Tibial artery (tissue), 4 donors: ENCODE measurements around the gene EPX.
"Not testable (repeated sequence)": the region's sequence is repeated elsewhere in the genome, so short reads cannot be mapped to it uniquely, and the experiment has no call there.

Experiments
- DNase-seq, 2 donors: peaks; one replicate each; pipeline ENCODE4 v3.0.0-alpha.2; 2019
- H3K27ac ChIP-seq, 2 donors: fragments of 200-600 bp; sonication (generic) in 1 of 2; 1 replicate in 1 of 2; 2 replicates in 1 of 2; pipeline ENCODE4 v1.5.1; 2018 to 2019; ENCODE audit warnings: mild to moderate bottlenecking in 1 of 2
- H3K27me3 ChIP-seq, 2 donors: fragments of 200-600 bp; sonication (generic) in 1 of 2; one replicate each; pipeline versions ENCODE4 v1.5.1 to v1.6.0; 2016 to 2019
- H3K36me3 ChIP-seq, 3 donors: fragments of 200-600 bp; sonication (generic) in 2 of 3; one replicate each; pipeline ENCODE4 v1.5.1; 2016 to 2019; ENCODE audit warnings: mild to moderate bottlenecking in 2 of 3
- H3K4me1 ChIP-seq, 4 donors: fragments of 200-600 bp; sonication (generic) in 2 of 4; 1 replicate in 3 of 4; 2 replicates in 1 of 4; pipeline ENCODE4 v1.5.1; 2016 to 2019
- H3K4me3 ChIP-seq, 2 donors: fragments of 200-600 bp; sonication (generic) in 1 of 2; 1 replicate in 1 of 2; 2 replicates in 1 of 2; pipeline ENCODE4 v1.5.1; 2018 to 2019; ENCODE audit warnings: mild to moderate bottlenecking in 2 of 2
- H3K9me3 ChIP-seq, 3 donors: fragments of 200-600 bp; sonication (generic) in 1 of 3; one replicate each; pipeline ENCODE4 v1.5.1; 2016 to 2019
- intact Hi-C: fragments of 100-400 bp; cut with DNase I; formaldehyde crosslinking; loops from one replicate; pipeline ENCODE4 v1.15.0; 2023; ENCODE audit warnings: low total_unique reads
- TF ChIP-seq, protein P1 (sequence below), 2 experiments: fragments of 200-600 bp in 1 of 2; fragments of 450-650 bp in 1 of 2; IDR thresholded peaks; one replicate each; pipeline ENCODE4 v1.5.1; 2017 to 2019; ENCODE audit warnings: antibody characterized with exemption in 2 of 2, mild to moderate bottlenecking in 1 of 2, moderate library complexity in 1 of 2

EPX gene, protein sequence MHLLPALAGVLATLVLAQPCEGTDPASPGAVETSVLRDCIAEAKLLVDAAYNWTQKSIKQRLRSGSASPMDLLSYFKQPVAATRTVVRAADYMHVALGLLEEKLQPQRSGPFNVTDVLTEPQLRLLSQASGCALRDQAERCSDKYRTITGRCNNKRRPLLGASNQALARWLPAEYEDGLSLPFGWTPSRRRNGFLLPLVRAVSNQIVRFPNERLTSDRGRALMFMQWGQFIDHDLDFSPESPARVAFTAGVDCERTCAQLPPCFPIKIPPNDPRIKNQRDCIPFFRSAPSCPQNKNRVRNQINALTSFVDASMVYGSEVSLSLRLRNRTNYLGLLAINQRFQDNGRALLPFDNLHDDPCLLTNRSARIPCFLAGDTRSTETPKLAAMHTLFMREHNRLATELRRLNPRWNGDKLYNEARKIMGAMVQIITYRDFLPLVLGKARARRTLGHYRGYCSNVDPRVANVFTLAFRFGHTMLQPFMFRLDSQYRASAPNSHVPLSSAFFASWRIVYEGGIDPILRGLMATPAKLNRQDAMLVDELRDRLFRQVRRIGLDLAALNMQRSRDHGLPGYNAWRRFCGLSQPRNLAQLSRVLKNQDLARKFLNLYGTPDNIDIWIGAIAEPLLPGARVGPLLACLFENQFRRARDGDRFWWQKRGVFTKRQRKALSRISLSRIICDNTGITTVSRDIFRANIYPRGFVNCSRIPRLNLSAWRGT

GRCh38 chr17:58192612-58193011 lies at the start of gene EPX:
Gene EPX, plus strand, starts transcription at chr17:58192726. Its CDS starts 121 bp downstream, at chr17:58192847.
- DNase-seq = no peak
- H3K27ac ChIP-seq = no peak within 1 kb of the TSS
- H3K36me3 ChIP-seq = no peaks in the 10 kb centered on the region
- TF ChIP-seq, protein P1, sequence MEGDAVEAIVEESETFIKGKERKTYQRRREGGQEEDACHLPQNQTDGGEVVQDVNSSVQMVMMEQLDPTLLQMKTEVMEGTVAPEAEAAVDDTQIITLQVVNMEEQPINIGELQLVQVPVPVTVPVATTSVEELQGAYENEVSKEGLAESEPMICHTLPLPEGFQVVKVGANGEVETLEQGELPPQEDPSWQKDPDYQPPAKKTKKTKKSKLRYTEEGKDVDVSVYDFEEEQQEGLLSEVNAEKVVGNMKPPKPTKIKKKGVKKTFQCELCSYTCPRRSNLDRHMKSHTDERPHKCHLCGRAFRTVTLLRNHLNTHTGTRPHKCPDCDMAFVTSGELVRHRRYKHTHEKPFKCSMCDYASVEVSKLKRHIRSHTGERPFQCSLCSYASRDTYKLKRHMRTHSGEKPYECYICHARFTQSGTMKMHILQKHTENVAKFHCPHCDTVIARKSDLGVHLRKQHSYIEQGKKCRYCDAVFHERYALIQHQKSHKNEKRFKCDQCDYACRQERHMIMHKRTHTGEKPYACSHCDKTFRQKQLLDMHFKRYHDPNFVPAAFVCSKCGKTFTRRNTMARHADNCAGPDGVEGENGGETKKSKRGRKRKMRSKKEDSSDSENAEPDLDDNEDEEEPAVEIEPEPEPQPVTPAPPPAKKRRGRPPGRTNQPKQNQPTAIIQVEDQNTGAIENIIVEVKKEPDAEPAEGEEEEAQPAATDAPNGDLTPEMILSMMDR (IDR thresholded peaks at IDR 0.05) = no peak
- intact Hi-C loops = no loop called here
- H3K4me3 ChIP-seq = no peak within 1 kb of the TSS
- peaks cover 0 to 6% (median 0%) of the 10 kb centered on the region in 4 donors for H3K4me1 ChIP-seq
- peaks cover 0 to 61% of the 10 kb centered on the region in 2 donors for H3K27me3 ChIP-seq
- H3K9me3 ChIP-seq = no peaks in the 10 kb centered on the region

GRCh38 chr17:58143335-58143734 lies 49.2 kb upstream of the EPX start:
- H3K36me3 ChIP-seq, H3K4me1 ChIP-seq, H3K4me3 ChIP-seq, intact Hi-C loops, DNase-seq, H3K27me3 ChIP-seq, H3K27ac ChIP-seq: not testable (repeated sequence)
- H3K9me3 ChIP-seq = peaks cover 0 to 16% (median 14%) of the 10 kb centered on the region in 3 donors

GRCh38 chr17:58144801-58145200 lies 47.7 kb upstream of the EPX start:
- intact Hi-C loops = no loop called here
- H3K9me3 ChIP-seq = peaks cover 0 to 16% (median 14%) of the 10 kb centered on the region in 3 donors
- no peak overlapping the region for H3K4me3 ChIP-seq
- no peaks in the 10 kb centered on the region for H3K27me3 ChIP-seq
- no peak for DNase-seq
- H3K36me3 ChIP-seq = no peaks in the 10 kb centered on the region
- no peak overlapping the region for H3K27ac ChIP-seq
- H3K4me1 ChIP-seq = no peaks in the 10 kb centered on the region
- TF ChIP-seq, protein P1 (IDR thresholded peaks at IDR 0.05) = no peak

DNA sequence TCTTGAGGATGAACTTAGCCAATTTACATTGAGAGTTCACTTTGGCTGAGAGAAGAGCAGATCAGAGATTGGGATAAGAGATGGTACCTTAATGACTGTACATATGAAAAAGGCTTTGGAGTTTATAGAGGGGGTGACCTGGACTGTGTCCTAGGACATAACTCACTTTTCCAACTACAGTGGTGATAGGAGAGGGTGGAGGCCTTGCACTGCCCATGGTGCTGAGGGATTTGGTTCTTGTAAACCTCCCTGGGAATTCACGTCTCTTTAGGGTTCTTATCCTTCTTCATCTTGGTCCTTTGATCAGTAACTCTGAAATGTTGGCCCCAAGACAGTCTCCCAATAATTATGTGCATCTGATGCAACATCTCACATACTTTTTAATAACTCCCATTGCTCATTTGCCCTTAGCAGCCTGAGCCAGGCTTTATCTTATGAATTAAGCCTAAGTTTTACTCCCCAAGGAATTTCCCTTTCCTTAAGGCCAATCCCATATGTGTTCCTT lies 44.5 kb upstream of the EPX start, which contains the start of gene OR4D1:
Gene OR4D1 (plus strand): TSS at position 455 of the 505 bp plus-strand sequence. CDS start 6,770 bp downstream, outside the sequence.
- TF ChIP-seq, protein P1 (IDR thresholded peaks at IDR 0.05) = no peak
- intact Hi-C loops = no loop called here
- Histone ChIP-seq H3K4me3 (no peak within 1 kb of the TSS), H3K36me3 (no peaks in the 10 kb centered on the region), H3K9me3 (peaks cover 0 to 16% (median 14%) of the 10 kb centered on the region in 3 donors), H3K4me1 (no peaks in the 10 kb centered on the region), H3K27ac (no peak within 1 kb of the TSS), H3K27me3 (peaks cover 0 to 9% of the 10 kb centered on the region in 2 donors)
- no peak for DNase-seq

DNA sequence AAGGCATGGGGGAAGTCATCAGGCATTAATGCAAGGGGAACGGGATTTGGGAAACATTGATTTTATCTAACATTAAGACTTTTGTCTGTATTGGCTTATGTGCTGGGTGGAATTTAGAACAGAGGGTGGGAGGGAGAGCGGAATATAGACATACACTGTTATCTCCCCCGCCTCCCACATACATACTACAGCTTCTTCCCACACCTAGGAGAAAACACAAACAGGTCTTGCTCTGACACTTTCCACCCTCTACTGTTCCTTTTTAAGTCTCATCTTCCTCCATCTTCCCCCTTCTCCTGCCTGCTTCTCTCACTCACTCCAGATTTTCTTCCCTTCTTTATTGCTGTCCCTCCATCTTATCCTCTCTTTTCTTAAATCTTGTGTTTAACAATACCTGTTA lies 43.9 kb upstream of the EPX start:
- intact Hi-C loops = no loop called here
- H3K27ac ChIP-seq = no peak overlapping the region
- H3K4me1 ChIP-seq = no peaks in the 10 kb centered on the region
- TF ChIP-seq, protein P1 (IDR thresholded peaks at IDR 0.05) = no peak
- no peaks in the 10 kb centered on the region for H3K36me3 ChIP-seq
- H3K9me3 ChIP-seq = peaks cover 0 to 14% (median 13%) of the 10 kb centered on the region in 3 donors
- DNase-seq = no peak
- peaks cover 0 to 11% of the 10 kb centered on the region in 2 donors for H3K27me3 ChIP-seq
- H3K4me3 ChIP-seq = no peak overlapping the region

- DNase-seq = no peak
- no peaks in the 10 kb centered on the region for H3K4me1 ChIP-seq
- H3K36me3 ChIP-seq = no peaks in the 10 kb centered on the region
- no peaks in the 10 kb centered on the region for H3K9me3 ChIP-seq
- TF ChIP-seq, protein P1 (IDR thresholded peaks at IDR 0.05) = no peak
- intact Hi-C loops = no loop called here
- no peak overlapping the region for H3K4me3 ChIP-seq
- peaks cover 0 to 14% of the 10 kb centered on the region in 2 donors for H3K27me3 ChIP-seq
- no peak overlapping the region for H3K27ac ChIP-seq
Observed at GRCh38 chr17:58150394-58150793, 42.1 kb upstream of the EPX start.
